NCI-H345 (cell line): ENCODE results near the gene GPR63.

Experiments used
- DNase-seq: peaks from one replicate; lab custom pipeline; 2025; lab: John Stamatoyannopoulos, UW

Gene GPR63, protein sequence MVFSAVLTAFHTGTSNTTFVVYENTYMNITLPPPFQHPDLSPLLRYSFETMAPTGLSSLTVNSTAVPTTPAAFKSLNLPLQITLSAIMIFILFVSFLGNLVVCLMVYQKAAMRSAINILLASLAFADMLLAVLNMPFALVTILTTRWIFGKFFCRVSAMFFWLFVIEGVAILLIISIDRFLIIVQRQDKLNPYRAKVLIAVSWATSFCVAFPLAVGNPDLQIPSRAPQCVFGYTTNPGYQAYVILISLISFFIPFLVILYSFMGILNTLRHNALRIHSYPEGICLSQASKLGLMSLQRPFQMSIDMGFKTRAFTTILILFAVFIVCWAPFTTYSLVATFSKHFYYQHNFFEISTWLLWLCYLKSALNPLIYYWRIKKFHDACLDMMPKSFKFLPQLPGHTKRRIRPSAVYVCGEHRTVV

GRCh38 chr6:96837081-96837971, at the start of gene GPR63:
Gene GPR63 (minus strand): TSS chr6:96837477. CDS start chr6:96799731, 37,746 bp downstream.
- peak; percentile 77 for DNase-seq

DNA sequence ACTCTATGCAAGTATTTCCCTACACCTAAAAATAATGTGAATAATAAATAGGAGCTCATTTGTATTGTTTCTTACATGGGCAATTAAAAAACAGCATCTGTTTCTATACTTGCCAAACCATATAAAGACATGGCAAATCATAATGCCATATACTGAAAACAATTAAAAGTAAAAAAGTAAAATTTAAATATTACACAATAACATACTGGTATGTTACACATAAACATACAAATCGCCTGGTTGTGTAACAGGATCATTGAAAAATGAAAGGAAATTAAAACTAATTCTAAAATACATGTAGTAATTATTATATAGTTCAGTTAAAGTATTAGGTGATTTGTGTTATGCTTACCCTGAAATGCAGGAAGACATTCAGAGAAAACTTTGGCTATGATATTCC, 49.2 kb upstream of the GPR63 start:
- no peak for DNase-seq

- peak; percentile 75 for DNase-seq
Observed at GRCh38 chr6:96885187-96885631, 47.9 kb upstream of the GPR63 start.

- no peak for DNase-seq
Observed at GRCh38 chr6:96878143-96878542, 40.9 kb upstream of the GPR63 start.

DNA sequence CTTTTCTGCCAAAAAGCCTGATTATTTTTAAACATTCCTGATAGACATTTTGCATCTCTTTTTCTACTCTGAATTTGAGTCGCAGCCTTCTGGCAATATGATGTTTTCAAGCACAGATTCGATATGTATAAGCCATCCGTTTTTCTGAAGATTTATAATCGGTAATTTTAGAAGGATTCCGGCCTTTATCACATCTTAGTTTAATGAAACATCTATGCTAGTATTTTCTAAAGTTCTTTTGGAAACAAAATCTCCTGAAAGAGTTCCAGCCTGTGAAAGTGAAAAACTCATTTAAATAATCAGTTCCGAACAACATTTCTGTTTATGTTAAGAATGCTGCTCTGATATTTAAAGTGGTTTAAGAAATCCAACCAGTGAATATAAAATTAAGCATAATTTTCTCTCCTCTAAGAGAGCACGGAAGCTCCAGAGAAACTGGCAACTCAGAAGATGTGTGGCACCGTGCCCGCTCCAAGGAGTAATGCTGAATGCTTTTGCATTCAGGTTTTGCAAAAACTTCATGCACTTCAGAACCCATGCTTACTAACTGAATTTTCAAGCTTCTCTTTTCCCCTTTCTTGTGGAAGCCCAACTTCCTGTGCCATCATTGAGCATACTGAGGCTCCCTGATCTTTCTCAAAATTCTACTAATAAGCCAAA, 39.7 kb upstream of the GPR63 start:
- no peak for DNase-seq

- no peak for DNase-seq
Observed at GRCh38 chr6:96872976-96873375, 35.7 kb upstream of the GPR63 start.

DNA sequence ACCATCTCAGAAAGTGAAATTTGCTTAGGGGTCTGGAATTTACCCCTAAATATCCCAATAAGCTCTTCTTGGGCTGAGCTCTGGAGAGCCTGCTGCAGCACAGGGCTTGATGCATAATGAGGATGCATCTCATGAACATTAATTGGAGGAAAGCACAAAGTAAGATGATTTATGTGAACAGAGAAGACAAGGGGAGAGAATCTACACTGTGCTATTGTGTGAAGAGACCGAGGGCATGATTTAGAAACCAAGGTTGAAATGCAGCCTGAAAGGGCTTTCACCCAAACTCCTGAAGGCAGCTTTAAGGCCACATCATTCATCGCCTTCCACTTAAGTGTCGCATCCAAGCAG, 27.8 kb upstream of the GPR63 start:
- no peak for DNase-seq

- DNase-seq: no peak
Observed at GRCh38 chr6:96864216-96865054, 27.2 kb upstream of the GPR63 start.

GRCh38 chr6:96862560-96862959, 25.3 kb upstream of the GPR63 start:
- DNase-seq: no peak

DNA sequence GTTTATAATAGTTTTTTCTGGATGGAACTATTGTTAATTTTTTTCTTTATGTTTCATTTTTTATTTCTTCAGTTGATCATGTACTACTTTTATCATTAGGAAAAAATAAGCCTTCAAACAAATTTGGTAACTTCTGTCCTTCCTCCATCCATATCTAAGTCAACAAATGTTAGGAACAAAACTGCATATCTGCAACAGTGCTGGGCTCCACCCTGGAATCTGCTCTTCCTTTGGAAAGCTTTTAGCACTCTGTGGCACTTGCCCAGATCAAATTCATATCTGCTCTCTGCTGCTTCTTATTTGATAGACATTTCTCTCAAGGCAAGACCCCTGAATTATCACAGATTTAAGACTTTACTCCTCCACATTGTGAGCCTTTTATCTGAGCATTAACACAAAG, 24.3 kb upstream of the GPR63 start:
- no peak for DNase-seq

- DNase-seq: no peak
Observed at GRCh38 chr6:96856856-96857255, 19.6 kb upstream of the GPR63 start.

DNA sequence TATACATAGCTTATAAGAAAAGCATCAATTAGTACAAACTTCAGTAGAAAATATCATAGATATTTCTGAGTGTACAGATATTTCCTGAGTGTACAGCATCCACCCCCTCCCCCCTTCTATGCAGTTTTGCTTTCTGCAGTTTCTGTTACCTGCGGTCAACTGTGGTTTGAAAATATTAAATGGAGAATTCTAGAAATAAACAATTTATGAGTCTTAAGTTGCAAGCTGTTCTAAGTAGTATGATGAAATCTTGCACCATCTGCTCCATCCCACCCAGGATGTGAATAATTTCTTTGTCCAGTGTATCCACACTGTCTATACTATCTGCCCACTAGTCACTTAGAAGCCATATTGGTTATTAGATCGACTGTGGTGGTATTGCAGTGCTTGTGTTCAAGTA, 15.8 kb upstream of the GPR63 start:
- no peak for DNase-seq

- DNase-seq: no peak
Observed at GRCh38 chr6:96852605-96853004, 15.3 kb upstream of the GPR63 start.

DNA sequence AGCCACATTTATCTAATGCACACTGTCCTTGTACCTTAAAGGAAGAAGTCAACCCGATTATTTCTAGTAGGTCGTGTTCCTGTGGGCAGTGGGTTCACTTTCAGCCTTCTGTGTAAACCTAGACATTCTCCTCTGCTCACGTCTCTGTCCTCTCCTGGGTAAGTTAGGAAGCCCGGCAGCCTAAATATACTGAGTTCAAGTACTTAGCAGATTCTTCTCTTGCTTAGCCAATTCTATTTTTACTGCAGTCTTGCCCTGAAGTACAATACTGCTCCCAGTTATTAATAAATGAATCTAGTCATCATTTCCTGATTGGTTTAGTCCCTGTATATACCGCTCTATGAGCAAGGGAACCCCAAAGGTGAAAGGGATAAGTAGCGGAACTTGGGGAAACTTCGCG, 14.6 kb upstream of the GPR63 start:
- no peak for DNase-seq

GRCh38 chr6:96849615-96850014, 12.3 kb upstream of the GPR63 start:
- no peak for DNase-seq

DNA sequence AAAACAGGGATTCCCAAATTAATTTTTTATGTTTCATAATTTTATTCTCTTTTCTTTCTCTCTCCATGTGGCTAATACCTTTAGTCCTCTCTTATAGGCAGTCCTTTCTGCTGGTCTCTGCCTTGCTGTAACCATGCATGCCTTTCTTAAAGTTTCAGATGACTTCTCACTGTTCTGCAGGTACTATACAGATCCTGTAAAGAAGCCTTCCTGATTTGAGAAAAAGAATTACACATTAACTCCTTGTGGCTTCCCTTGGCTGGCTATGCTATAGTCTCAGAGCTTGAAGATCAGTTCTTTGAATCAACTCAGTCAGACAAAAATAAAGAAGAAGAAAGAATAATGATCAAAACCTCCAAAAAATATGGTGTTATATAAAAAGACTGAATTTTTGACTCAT, 7.3 kb upstream of the GPR63 start:
- DNase-seq: no peak

GRCh38 chr6:96841345-96841744, 4.1 kb upstream of the GPR63 start:
- no peak for DNase-seq

DNA sequence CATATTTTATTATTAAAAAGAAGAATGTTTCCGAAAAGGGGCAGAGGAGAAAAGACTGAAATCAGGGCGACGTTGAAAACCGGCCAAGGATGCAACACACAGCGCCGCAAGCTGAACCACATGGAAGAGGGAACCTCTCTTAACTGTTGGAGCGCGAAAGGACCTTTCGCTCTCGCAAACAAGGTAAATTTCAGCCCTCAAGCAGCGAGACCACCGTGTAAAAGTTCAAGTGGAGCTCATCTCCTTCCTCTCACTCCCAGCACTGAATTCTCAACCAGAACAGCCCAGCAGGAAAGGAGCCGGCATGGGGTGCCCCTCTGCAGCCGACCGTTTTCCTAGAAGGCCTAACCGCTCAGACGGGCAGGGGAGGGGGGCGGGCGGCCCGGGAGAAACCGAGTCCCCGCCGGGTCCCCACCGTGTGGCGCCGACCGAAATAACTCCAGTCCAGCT, 621 bp downstream of the GPR63 start:
- DNase-seq: peak; percentile 44

- DNase-seq: no peak
Observed at GRCh38 chr6:96834070-96834469, 3.2 kb downstream of the GPR63 start.

DNA sequence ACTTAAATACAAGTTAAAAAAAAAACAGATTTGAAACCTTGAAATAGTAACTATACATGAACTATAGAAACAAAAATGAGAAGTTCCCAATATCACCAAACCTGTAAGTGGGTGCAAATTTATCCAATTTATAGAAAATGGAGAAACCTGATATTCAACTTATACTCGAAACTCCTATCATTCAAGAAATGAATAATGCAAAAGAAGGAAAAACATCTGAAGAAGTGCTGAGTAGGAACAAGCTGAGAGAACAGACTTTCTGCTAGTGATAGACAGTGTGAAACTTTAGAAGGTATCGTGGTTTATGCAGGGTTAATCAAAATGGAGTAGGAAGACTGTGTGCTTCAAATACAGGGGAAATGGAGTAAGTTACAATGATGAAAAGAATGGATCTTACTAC, 4.5 kb downstream of the GPR63 start:
- no peak for DNase-seq

GRCh38 chr6:96826865-96827264, 10.4 kb downstream of the GPR63 start:
- no peak for DNase-seq

DNA sequence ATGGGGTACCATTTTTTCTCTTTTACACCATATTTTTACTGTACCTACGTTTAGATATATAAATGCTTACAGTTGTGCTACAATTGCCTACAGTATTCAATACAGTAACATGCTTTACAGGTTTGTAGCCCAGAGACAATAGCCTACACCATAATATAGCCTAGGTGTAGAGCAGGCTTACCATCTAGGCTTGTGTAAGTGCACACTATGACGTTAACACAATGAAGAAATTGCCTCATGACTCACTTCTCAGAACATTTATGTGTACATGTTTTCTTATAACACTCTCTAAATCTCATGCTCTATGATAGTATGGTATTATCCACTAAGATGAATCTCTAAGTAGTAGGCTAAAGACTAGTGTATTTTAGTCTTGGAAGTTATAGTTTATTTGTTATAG, 13.5 kb downstream of the GPR63 start:
- DNase-seq: no peak
